Activated CD8-positive, alpha-beta T cell treated with anti-CD3 and anti-CD28 coated beads for 36 hours (primary cell): ENCODE results near the gene TMEFF1. TPM values are rescaled to one million over a fixed set of nuclear protein-coding genes. Genes with fewer than 3 reads are reported as not detected.

ENCODE experiments used
- ATAC-seq: fragments of 200-7000 bp; cut with Tn5 transposase; one replicate; pipeline ENCODE4 v1.10.0; 2021; ENCODE audit warnings: mild to moderate bottlenecking, moderate library complexity
- CTCF ChIA-PET: fragments of 350-600 bp; sonication (Branson Sonifier 250); formaldehyde crosslinking; loops from one replicate; lab custom pipeline; 2021; ENCODE audit warnings: antibody characterized with exemption; lab: Charles Lee
- POLR2A ChIA-PET: fragments of 350-600 bp; sonication (Branson Sonifier 250); formaldehyde crosslinking; loops from one replicate; lab custom pipeline; 2021; ENCODE audit warnings: antibody characterized with exemption; lab: Charles Lee
- DNase-seq: peaks from one replicate; pipeline ENCODE4 v3.0.0-alpha.2; 2020
- H3K27ac Mint-ChIP-seq: one replicate; pipeline ENCODE4 v1.8.0; 2021; ENCODE audit warnings: mild to moderate bottlenecking, mixed read lengths
- H3K27me3 Mint-ChIP-seq: one replicate; pipeline ENCODE4 v1.8.0; 2021; ENCODE audit warnings: mixed read lengths
- H3K36me3 Mint-ChIP-seq: one replicate; pipeline ENCODE4 v1.8.0; 2021; ENCODE audit warnings: low read depth, mixed read lengths
- H3K4me1 Mint-ChIP-seq: one replicate; pipeline ENCODE4 v1.8.0; 2021; ENCODE audit warnings: low read depth, mixed read lengths
- H3K4me3 Mint-ChIP-seq: one replicate; pipeline ENCODE4 v1.8.0; 2021; ENCODE audit warnings: mild to moderate bottlenecking, moderate library complexity, mixed read lengths
- H3K9me3 Mint-ChIP-seq: one replicate; pipeline ENCODE4 v1.8.0; 2021; ENCODE audit warnings: mixed read lengths
- CTCF ChIP-seq: fragments of 200-600 bp; IDR thresholded peaks from one replicate; pipeline ENCODE4 v1.8.0; 2022; ENCODE audit warnings: antibody characterized with exemption, mild to moderate bottlenecking
- intact Hi-C: fragments of 100-400 bp; cut with micrococcal nuclease; formaldehyde crosslinking; loops from one replicate; pipeline ENCODE4 v1.10.0; 2022
- total RNA-seq, 2 experiments: library from RNA; stranded (reverse); gene quantifications; one replicate each; pipeline ENCODE4 v1.2.3, GENCODE V29; 2021

The TMEFF1 gene
- total RNA-seq, 2 experiments from 2014 or later: 0.68 to 0.78 TPM

- no peak overlapping the region for H3K4me3 Mint-ChIP-seq
- peaks cover 8% of the 10 kb centered on the region for H3K36me3 Mint-ChIP-seq
- ChIA-PET CTCF (no interaction called here), POLR2A (no interaction called here)
- no peak overlapping the region for H3K27ac Mint-ChIP-seq
- peaks cover 2% of the 10 kb centered on the region for H3K9me3 Mint-ChIP-seq
- H3K27me3 Mint-ChIP-seq: no peaks in the 10 kb centered on the region
- DNase-seq: no peak
- no peak for ATAC-seq
- no peak for TF ChIP-seq CTCF
- intact Hi-C loops: no loop called here
- H3K4me1 Mint-ChIP-seq: no peaks in the 10 kb centered on the region
Observed at GRCh38 chr9:100457517-100457916, 15.4 kb upstream of the TMEFF1 start.

GRCh38 chr9:100459963-100460362, 13.0 kb upstream of the TMEFF1 start:
- no peak for ATAC-seq
- intact Hi-C loops: no loop called here
- ChIA-PET CTCF (interaction anchor here (1.2 kb wide), 1 partner anchor 22 kb away, joined by 4 read pairs; no protein-coding TSS in a partner anchor), POLR2A (no interaction called here)
- Mint-ChIP-seq H3K27ac (no peak overlapping the region), H3K4me3 (no peak overlapping the region), H3K36me3 (no peaks in the 10 kb centered on the region), H3K4me1 (no peaks in the 10 kb centered on the region), H3K27me3 (peaks cover under 1% of the 10 kb centered on the region), H3K9me3 (no peaks in the 10 kb centered on the region)
- DNase-seq: no peak
- TF ChIP-seq CTCF: no peak

DNA sequence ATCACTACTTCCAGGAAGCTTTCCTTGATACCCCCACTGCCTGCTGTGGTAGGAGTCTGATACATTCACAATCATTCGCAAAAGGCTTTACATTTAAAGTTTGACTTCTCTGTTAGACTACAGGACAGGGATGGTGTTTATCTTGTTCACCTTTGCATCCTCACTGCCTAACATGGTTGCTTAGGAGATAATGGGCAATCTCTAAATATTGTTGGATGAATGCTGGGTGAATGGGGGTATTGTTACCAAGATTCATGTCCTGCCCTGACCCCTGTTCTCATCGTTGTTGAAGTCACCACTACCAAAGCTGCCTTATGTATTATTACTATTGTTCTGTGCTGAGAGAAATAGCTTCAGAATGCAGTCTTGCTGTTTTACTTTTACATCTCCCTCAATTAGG, 7.7 kb upstream of the TMEFF1 start:
- Mint-ChIP-seq H3K27ac (no peak overlapping the region), H3K4me3 (no peak overlapping the region), H3K9me3 (no peaks in the 10 kb centered on the region), H3K4me1 (no peaks in the 10 kb centered on the region), H3K27me3 (peaks cover 5% of the 10 kb centered on the region), H3K36me3 (no peaks in the 10 kb centered on the region)
- intact Hi-C loops: no loop called here
- POLR2A ChIA-PET: no interaction called here
- CTCF ChIA-PET: no interaction called here
- DNase-seq: no peak
- no peak for ATAC-seq
- no peak for TF ChIP-seq CTCF

- H3K27ac Mint-ChIP-seq: no peak overlapping the region
- H3K9me3 Mint-ChIP-seq: no peaks in the 10 kb centered on the region
- no peak for DNase-seq
- H3K4me3 Mint-ChIP-seq: no peak overlapping the region
- POLR2A ChIA-PET: no interaction called here
- no peak for ATAC-seq
- no peaks in the 10 kb centered on the region for H3K4me1 Mint-ChIP-seq
- TF ChIP-seq CTCF: no peak
- H3K27me3 Mint-ChIP-seq: peaks cover 8% of the 10 kb centered on the region
- CTCF ChIA-PET: no interaction called here
- intact Hi-C loops: no loop called here
- H3K36me3 Mint-ChIP-seq: no peaks in the 10 kb centered on the region
Observed at GRCh38 chr9:100465761-100466160, 7.2 kb upstream of the TMEFF1 start.

- H3K4me3 Mint-ChIP-seq: no peak overlapping the region
- CTCF ChIA-PET: no interaction called here
- peaks cover 8% of the 10 kb centered on the region for H3K27me3 Mint-ChIP-seq
- POLR2A ChIA-PET: no interaction called here
- no peaks in the 10 kb centered on the region for H3K36me3 Mint-ChIP-seq
- no peak for ATAC-seq
- DNase-seq: no peak
- no peaks in the 10 kb centered on the region for H3K9me3 Mint-ChIP-seq
- intact Hi-C loops: no loop called here
- no peak for TF ChIP-seq CTCF
- H3K4me1 Mint-ChIP-seq: no peaks in the 10 kb centered on the region
- H3K27ac Mint-ChIP-seq: no peak overlapping the region
Observed at GRCh38 chr9:100466171-100466828, 6.6 kb upstream of the TMEFF1 start.
